ENCODE results near the gene SELENOP.

GRCh38 chr5:42761791-42762190, 49.9 kb downstream of the SELENOP start:
- TF ChIP-seq NR4A1 (CRISPR knock-in tag; IDR thresholded peaks at IDR 0.05) (no peak), NR4A1 (tag; IDR thresholded peaks at IDR 0.05) (no peak), MXI1 (IDR thresholded peaks at IDR 0.05; ENCODE audit: low read depth, low read length) (no peak)

Data from K562 (cell line).